Measurements from ENCODE around the gene MBOAT2. TPM values are rescaled to one million over a fixed set of nuclear protein-coding genes. Genes with fewer than 3 reads are reported as not detected.

Gene MBOAT2
- total RNA-seq, 1 experiment from 2014 or later = 16.8 TPM

GRCh38 chr2:8893474-8893873, 110.0 kb downstream of the MBOAT2 start (continued):
- no peak for TF ChIP-seq POLR2AphosphoS5 (IDR thresholded peaks at IDR 0.05; ENCODE audit: low read depth, low read length)

GRCh38 chr2:8892111-8892510, 111.4 kb downstream of the MBOAT2 start:
- BruUV-seq (replicated peaks) = no TSS peak
- H2AFZ ChIP-seq (ENCODE audit: low read depth, low read length, poor library complexity, severe bottlenecking) = no peak overlapping the region
- ChIA-PET CTCF (no interaction called here), RAD21 (ENCODE audit: low non-redundant PET in 1 of 2, low total read pairs in 2 of 2, uncharacterized antibody in 2 of 2, unreplicated experiment in 2 of 2) (no interaction called here), POLR2A (no interaction called here)
- no peaks in the 10 kb centered on the region for H3K36me3 ChIP-seq (ENCODE audit: control insufficient read depth in 1 of 2, insufficient read depth in 2 of 2, low read length in 2 of 2)
- no peak overlapping the region for H3K4me3 ChIP-seq (replicated peaks in 1 of 2; ENCODE audit: low read depth in 1 of 2, low read length in 2 of 2)
- no peaks in the 10 kb centered on the region for H3K79me2 ChIP-seq (ENCODE audit: insufficient read depth, low read length)
- no peaks in the 10 kb centered on the region for H3K9me3 ChIP-seq (ENCODE audit: control insufficient read depth in 1 of 2, insufficient read depth in 1 of 2, low read depth in 1 of 2, low read length in 2 of 2)
- no peaks in the 10 kb centered on the region for H3K9me2 ChIP-seq (ENCODE audit: insufficient read depth)
- no peaks in the 10 kb centered on the region for H3K27me3 ChIP-seq (ENCODE audit: insufficient read depth, low read length)
- H4K20me1 ChIP-seq (ENCODE audit: insufficient read depth) = no peaks in the 10 kb centered on the region
- intact Hi-C loops (cut with micrococcal nuclease) = no loop called here
- no peak overlapping the region for H3K9ac ChIP-seq (ENCODE audit: low read length)
- no peak for TF ChIP-seq FOSL1 (IDR thresholded peaks at IDR 0.05; ENCODE audit: low read depth)
- no peak for TF ChIP-seq POLR2A (IDR thresholded peaks at IDR 0.05; ENCODE audit: borderline replicate concordance, extremely low read depth, insufficient read depth, insufficient read length)
- TF ChIP-seq CEBPB (IDR thresholded peaks at IDR 0.05; ENCODE audit: low read depth) = no peak
- TF ChIP-seq TCF7L2 (IDR thresholded peaks at IDR 0.05; ENCODE audit: borderline replicate concordance, extremely low read depth, insufficient read depth, insufficient read length) = no peak
- TF ChIP-seq SIN3A (IDR thresholded peaks at IDR 0.05; ENCODE audit: low read depth) = no peak
- TF ChIP-seq EGR1 (IDR thresholded peaks at IDR 0.05; ENCODE audit: low read depth) = no peak
- TF ChIP-seq EZH2 (IDR thresholded peaks at IDR 0.05) = no peak
- TF ChIP-seq EZH2phosphoT487 (IDR thresholded peaks at IDR 0.05; ENCODE audit: borderline replicate concordance) = no peak
- TF ChIP-seq REST (IDR thresholded peaks at IDR 0.05; ENCODE audit: low read depth) = no peak
- TF ChIP-seq ATF3 (IDR thresholded peaks at IDR 0.05) = no peak
- no peak for TF ChIP-seq ZBTB33 (IDR thresholded peaks at IDR 0.05; ENCODE audit: extremely low read depth, insufficient replicate concordance, low read length)
- DNase-seq (ENCODE audit: low read depth, low spot score) (no peak), ATAC-seq (no peak)
- H3K27ac ChIP-seq (ENCODE audit: low read depth, low read length) = no peak overlapping the region
- H3K4me2 ChIP-seq (ENCODE audit: low read length) = no peak overlapping the region
- H3K4me1 ChIP-seq (ENCODE audit: control insufficient read depth in 1 of 2, insufficient read depth in 2 of 2, low read length in 2 of 2) = no peaks in the 10 kb centered on the region

All from HCT116 (cell line).